Stimulated activated CD4-positive, alpha-beta T cell treated with anti-CD3 and anti-CD28 coated beads, Interleukin-1b, Interleukin-23, amount 100 ng/mL, for 24 hours (primary cell): ENCODE results near the gene TMTC1.

Source experiments
- DNase-seq, 4 experiments: peaks; one replicate each; pipeline ENCODE4 v3.0.0-alpha.2; 2020; ENCODE audit warnings: low read depth in 4 of 4, low spot score in 1 of 4

Gene TMTC1

GRCh38 chr12:29545102-29545467 lies 238.7 kb downstream of the TMTC1 start:
- DNase-seq: no peak

GRCh38 chr12:29544428-29545101 lies 239.2 kb downstream of the TMTC1 start:
- no peak for DNase-seq

GRCh38 chr12:29543036-29543435 lies 240.7 kb downstream of the TMTC1 start:
- DNase-seq: no peak

DNA sequence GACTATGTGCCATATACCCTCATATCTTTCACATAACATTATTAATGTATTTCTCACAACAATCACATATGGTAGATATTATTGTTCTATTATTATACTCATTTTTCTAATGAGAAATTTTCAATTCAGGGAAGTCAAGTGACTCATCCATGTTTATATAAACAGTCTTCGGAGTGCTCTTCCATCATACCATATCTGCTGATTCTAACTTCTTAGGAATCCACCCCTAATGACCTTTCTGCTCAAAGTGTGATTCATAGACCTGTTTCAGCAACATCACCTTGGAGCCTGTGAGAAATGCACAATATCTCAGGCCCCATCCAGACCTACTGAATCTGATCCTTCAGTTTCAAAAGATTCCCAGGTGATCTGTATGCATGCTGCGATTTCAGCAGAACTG lies 246.4 kb downstream of the TMTC1 start:
- no peak for DNase-seq

DNA sequence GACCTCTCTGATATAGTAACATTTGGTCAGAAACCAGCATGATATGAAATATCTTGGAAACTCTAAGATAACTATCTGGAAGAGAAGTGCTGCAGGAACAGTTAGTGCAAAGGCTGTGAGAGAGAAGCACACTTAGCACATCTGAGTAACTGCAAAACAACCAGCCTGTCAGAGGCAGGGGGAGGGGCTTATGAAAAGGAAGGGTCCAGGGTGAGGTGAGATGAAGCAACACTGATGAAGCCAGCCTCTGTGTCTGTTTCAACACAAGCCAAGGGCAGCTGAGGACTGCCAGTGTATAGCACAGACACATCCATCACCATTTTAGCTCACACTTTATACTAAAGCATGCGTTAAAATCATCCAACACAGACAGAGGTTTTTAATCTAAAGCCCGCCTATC lies 248.8 kb downstream of the TMTC1 start:
- no peak for DNase-seq

DNA sequence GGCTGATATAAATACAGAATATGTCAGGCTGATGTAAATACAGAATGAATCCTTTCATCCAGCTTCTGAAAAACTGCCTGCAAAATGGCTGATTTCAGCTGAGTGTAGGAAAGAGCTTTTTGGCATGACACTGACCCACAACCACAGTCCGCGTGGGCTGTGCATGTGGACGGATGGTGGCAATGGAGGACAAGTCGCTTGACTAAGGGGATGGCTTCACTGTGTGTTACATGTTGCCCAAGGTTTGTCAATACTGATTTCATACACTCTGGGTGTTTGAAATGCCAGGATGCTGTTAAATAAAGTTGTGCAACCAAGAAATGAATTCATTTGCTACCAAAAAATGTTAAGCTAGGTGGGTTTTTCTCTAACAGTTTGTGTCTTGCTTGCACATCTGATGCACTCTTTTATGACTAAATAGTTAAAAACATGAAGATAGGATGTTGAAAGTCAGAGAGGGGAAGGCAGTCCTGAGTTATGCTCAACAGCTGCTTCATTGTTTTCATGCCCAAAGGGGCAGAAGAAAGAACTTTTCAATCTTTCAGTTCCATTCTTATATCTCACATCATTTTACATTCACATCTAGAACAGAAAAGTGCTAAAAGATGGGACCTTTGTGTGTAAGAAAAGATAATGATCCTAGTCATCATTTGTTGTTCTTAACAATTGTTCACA lies 249.8 kb downstream of the TMTC1 start:
- no peak for DNase-seq

- no peak for DNase-seq
Observed at GRCh38 chr12:29531471-29531870, 252.3 kb downstream of the TMTC1 start.

DNA sequence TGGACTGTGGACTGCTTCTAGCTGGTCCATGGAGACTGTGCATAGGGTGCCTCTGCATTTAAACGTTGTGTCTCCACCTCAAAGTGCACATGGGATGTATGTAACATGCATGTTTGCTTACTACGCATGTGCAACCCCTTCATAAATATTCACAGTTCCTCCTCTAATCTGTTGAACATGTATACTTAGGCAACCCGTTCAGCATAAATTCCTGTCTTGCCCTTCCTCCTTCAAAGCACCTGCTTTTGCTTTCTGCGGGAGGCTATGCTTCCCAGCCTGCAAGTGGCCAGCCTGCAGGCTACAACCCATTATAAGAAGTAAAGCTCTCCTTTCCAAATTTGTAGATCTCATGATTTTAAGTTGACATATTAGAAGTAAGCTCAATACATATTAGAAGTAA lies 253.3 kb downstream of the TMTC1 start:
- DNase-seq: no peak

- DNase-seq: no peak
Observed at GRCh38 chr12:29528161-29528560, 255.6 kb downstream of the TMTC1 start.

GRCh38 chr12:29521951-29522350 lies 261.8 kb downstream of the TMTC1 start:
- no peak for DNase-seq

- peak in 1 of 4 experiments; percentile 13 for DNase-seq
Observed at GRCh38 chr12:29519585-29520182, 264.1 kb downstream of the TMTC1 start.

GRCh38 chr12:29518407-29518806 lies 265.3 kb downstream of the TMTC1 start:
- no peak for DNase-seq

DNA sequence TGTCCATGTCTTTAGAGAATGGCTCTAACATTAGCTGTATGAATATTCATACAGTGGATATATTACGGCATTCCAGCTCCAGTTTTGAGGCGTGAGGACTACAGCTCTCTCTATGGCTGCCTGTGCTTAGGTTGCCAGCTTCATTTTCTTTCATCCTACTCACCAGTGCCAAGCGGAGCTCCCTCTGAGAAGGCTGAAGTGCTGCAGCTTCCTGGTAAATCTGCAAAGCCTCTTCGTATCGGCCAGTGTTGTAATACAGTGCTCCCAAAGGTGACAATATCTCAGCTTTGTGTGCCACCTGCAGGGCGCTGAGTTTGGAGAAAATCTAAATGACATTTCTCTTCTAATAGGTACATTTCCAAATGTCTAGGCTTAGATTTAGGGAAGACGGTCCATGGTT lies 266.5 kb downstream of the TMTC1 start:
- DNase-seq: no peak

- DNase-seq: no peak
Observed at GRCh38 chr12:29516431-29516875, 267.3 kb downstream of the TMTC1 start.

DNA sequence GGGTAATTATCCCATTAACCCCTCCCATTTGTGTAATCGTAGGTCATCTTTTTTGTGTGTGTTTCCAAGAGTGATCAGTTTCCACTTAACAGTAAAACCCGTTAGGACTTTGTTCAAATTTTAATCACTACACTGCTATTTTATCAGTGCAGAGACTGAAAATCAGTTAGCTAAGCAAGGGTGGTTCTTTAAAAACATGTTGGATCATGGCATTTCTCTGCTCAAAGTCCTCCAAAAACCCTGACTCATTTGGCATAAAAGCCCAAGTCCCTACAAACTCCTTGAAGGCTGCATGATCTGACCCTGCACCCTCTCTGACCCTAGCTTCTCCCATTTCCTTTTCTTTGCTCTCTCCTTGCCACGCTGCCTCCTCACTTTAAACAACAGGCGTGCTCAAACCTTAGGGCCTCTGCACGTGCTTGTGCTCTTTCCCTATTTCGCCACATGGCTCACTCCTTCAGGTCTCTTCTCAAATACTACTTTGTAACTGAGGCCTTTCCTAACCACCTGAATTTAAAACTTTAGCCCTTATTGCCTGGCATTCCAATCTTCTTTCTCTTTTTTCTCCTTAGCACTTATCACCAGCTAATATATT lies 273.1 kb downstream of the TMTC1 start:
- no peak for DNase-seq

DNA sequence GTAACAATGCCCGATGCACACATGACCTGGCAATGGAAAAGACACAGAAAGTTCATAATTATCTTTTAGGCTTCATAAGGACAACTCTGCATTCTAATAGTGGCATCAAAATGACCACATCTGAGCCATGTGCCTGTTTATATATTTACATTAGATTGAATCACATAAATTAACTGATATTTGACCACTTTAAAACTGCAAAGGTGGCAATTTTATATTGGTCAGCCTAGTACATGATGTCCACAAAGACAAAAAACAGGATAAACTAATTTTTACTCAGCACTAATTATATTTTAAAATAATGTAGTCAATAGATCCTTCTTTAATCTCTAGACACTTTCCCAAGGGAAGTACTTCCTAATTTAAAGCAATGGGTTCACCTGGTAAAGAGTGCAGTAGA lies 274.2 kb downstream of the TMTC1 start:
- DNase-seq: no peak

- DNase-seq: no peak
Observed at GRCh38 chr12:29508949-29509348, 274.8 kb downstream of the TMTC1 start.

DNA sequence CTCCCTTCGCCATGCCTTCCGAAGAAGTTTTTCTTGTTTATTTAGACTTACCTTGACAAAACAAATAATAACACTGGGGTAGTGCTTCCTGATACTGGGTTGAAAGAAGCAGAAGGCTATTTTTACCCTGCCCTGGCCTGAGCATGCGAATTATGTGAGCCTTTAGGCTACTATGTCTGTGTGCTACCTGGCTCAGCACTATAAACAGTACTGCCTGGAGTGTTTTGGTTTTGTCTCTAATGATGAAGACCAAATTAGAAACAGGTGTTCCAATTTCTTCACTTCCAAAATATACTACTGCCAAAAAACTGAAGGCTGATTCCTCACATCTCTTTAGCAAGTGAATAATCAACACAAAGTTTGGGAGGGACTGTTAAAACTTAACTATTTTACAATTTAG lies 278.6 kb downstream of the TMTC1 start:
- DNase-seq: no peak

- no peak for DNase-seq
Observed at GRCh38 chr12:29503283-29503682, 280.5 kb downstream of the TMTC1 start.

DNA sequence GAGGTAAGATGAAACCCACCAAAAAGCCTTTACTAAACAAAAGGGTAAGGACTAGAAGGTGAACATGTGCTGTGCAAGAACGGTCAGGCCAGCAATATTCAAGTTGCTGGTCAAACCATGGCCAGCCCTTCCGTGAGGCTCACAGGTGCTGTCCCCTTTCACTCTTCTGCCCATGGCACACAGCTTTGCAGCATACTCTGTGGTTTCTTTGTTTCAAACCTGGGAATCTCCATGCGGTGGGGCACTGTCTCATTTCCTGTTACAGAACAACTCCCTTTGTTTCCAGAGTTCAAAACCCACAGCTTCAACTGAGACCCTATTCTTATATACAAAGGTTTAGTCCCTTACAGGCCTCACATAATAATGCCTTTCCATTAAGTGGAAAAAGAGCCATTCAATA lies 284.5 kb downstream of the TMTC1 start:
- DNase-seq: no peak

GRCh38 chr12:29497588-29497987 lies 286.2 kb downstream of the TMTC1 start, which contains the start of gene OVCH1:
Gene OVCH1 (minus strand): TSS chr12:29497686. CDS start chr12:29497686, 0 bp downstream.
- DNase-seq: no peak

DNA sequence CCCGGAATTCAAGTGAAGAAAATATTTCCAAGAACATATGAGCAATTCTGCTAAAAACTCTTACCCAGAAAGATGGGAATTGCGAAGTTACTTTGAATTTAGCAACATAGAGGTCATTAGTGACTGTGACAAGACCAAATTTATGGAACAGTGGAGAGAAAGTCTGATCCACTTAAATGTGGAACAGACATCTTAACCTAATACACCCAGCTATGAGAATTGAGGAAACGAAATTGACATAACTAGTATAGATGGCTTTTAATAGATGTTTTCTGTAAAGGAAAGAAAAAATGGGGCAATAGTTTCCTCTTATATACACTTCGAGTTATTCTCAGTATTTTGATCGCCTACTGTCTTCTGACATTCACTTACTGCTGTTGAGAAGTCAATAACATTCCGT lies 290.9 kb downstream of the TMTC1 start:
- DNase-seq: no peak
